Neural cell (in vitro differentiated cells): ENCODE measurements around the gene CTDSP2. TPM values are rescaled to one million over a fixed set of nuclear protein-coding genes. Genes with fewer than 3 reads are reported as not detected.

Source experiments
- H2AFZ ChIP-seq: fragments of 200-600, 300-800 bp; sonication (generic), shearing (Covaris generic); 2 replicates; pipeline ENCODE4 v1.6.0; 2014; ENCODE audit warnings: low read depth, mild to moderate bottlenecking, antibody characterized with exemption, low read length, moderate library complexity
- H3F3A ChIP-seq: fragments of 200-600 bp; shearing (Covaris generic); 2 replicates; pipeline ENCODE4 v1.6.1; 2016; ENCODE audit warnings: mild to moderate bottlenecking, moderate library complexity, mixed read lengths, antibody characterized with exemption, low read length; ENCODE audit not compliant: insufficient read depth, poor library complexity, severe bottlenecking
- H3K27ac ChIP-seq: fragments of 200-600, 300-800 bp; sonication (generic), shearing (Covaris generic); 2 replicates; pipeline ENCODE4 v1.5.1; 2014; ENCODE audit warnings: mild to moderate bottlenecking, low read length, moderate library complexity
- H3K27me3 ChIP-seq: fragments of 300-800, 200-600 bp; sonication (generic), shearing (Covaris generic); 2 replicates; pipeline ENCODE4 v1.6.0; 2014; ENCODE audit warnings: mild to moderate bottlenecking, low read depth, low read length, moderate library complexity; ENCODE audit not compliant: insufficient read depth
- H3K36me3 ChIP-seq: fragments of 300-800, 200-600 bp; sonication (generic), shearing (Covaris generic); 2 replicates; pipeline ENCODE4 v1.5.1; 2014; ENCODE audit warnings: mild to moderate bottlenecking, antibody characterized with exemption, low read length, moderate library complexity; ENCODE audit not compliant: insufficient read depth
- H3K4me2 ChIP-seq: fragments of 300-800, 200-600 bp; sonication (generic), shearing (Covaris generic); 2 replicates; pipeline ENCODE4 v1.6.0; 2014; ENCODE audit warnings: mild to moderate bottlenecking, low read length
- H3K4me3 ChIP-seq: fragments of 300-800, 200-600 bp; sonication (generic), shearing (Covaris generic); 2 replicates; pipeline ENCODE4 v1.5.1; 2014; ENCODE audit warnings: mild to moderate bottlenecking, low read length, moderate library complexity
- H3K79me2 ChIP-seq: fragments of 200-600 bp; shearing (Covaris generic); replicated peaks from 2 replicates; pipeline ENCODE4 v1.6.0; 2014; ENCODE audit warnings: mild to moderate bottlenecking, low read length, moderate library complexity; ENCODE audit not compliant: insufficient read depth
- H3K9ac ChIP-seq: fragments of 300-800, 200-600 bp; sonication (generic), shearing (Covaris generic); 2 replicates; pipeline ENCODE4 v1.6.1; 2016; ENCODE audit warnings: mild to moderate bottlenecking, low read length, mixed read lengths
- H3K9me2 ChIP-seq: fragments of 200-600 bp; shearing (Covaris generic); 2 replicates; pipeline ENCODE4 v1.6.1; 2016; ENCODE audit warnings: mild to moderate bottlenecking, low read length, mixed read lengths; ENCODE audit not compliant: insufficient read depth
- H3K9me3 ChIP-seq: fragments of 200-600, 300-800 bp; sonication (generic), shearing (Covaris generic); 2 replicates; pipeline ENCODE4 v1.6.1; 2016; ENCODE audit warnings: mild to moderate bottlenecking, mixed run types, low read length, moderate library complexity, mixed read lengths
- H4K20me1 ChIP-seq: fragments of 200-600 bp; shearing (Covaris generic); 2 replicates; pipeline ENCODE4 v1.6.1; 2016; ENCODE audit warnings: mild to moderate bottlenecking, mixed run types; ENCODE audit not compliant: insufficient read depth
- CTCF ChIP-seq: fragments of 450-650 bp; IDR thresholded peaks from 2 replicates; pipeline ENCODE4 v1.5.1; 2014; ENCODE audit warnings: antibody characterized with exemption, mild to moderate bottlenecking, moderate library complexity; ENCODE audit not compliant: poor library complexity, severe bottlenecking
- EP300 ChIP-seq: fragments of 450-650 bp; conservative IDR thresholded peaks from 2 replicates; pipeline ENCODE4 v1.6.1; 2014; ENCODE audit warnings: antibody characterized with exemption, mild to moderate bottlenecking, moderate library complexity; ENCODE audit not compliant: poor library complexity, severe bottlenecking
- EZH2 ChIP-seq: fragments of 200-600, 300-800 bp; shearing (Covaris generic), sonication (generic); IDR thresholded peaks from 2 replicates; pipeline ENCODE4 v1.6.1; 2014; ENCODE audit warnings: antibody characterized with exemption, low read length, borderline replicate concordance, mild to moderate bottlenecking; ENCODE audit not compliant: insufficient read depth, poor library complexity, severe bottlenecking
- MXI1 ChIP-seq: fragments of 450-650 bp; conservative IDR thresholded peaks from 2 replicates; pipeline ENCODE4 v1.6.1; 2014; ENCODE audit warnings: antibody characterized with exemption, mild to moderate bottlenecking; ENCODE audit not compliant: poor library complexity, severe bottlenecking
- POLR2AphosphoS5 ChIP-seq: IDR thresholded peaks from 2 replicates; pipeline ENCODE4 v1.6.1; 2012
- RAD21 ChIP-seq: fragments of 450-650 bp; conservative IDR thresholded peaks from 2 replicates; pipeline ENCODE4 v1.6.1; 2014; ENCODE audit warnings: antibody characterized with exemption, mild to moderate bottlenecking, moderate library complexity
- SMC3 ChIP-seq: fragments of 450-650 bp; conservative IDR thresholded peaks from 2 replicates; pipeline ENCODE4 v1.6.1; 2014; ENCODE audit warnings: antibody characterized with exemption, mild to moderate bottlenecking, moderate library complexity; ENCODE audit not compliant: poor library complexity
- TAF1 ChIP-seq: IDR thresholded peaks from 2 replicates; pipeline ENCODE4 v1.6.1; 2012; ENCODE audit warnings: low read depth
- polyA plus RNA-seq: library from polyadenylated mRNA; depleted of rRNA; stranded (reverse); fragments of >200 nt; gene quantifications from 2 replicates; pipeline ENCODE4 v1.2.3, GENCODE V29; 2014
- TF ChIP-seq, protein P1 (sequence below): IDR thresholded peaks from 2 replicates; pipeline ENCODE4 v1.6.1; 2012; ENCODE audit warnings: borderline replicate concordance

Gene CTDSP2
- polyA plus RNA-seq, 1 donor from 2014 or later = 23.6 TPM

- Histone ChIP-seq H2AFZ (no peak overlapping the region), H3K9me3 (no peaks in the 10 kb centered on the region), H3K79me2 (peaks cover 10% of the 10 kb centered on the region), H3K36me3 (no peaks in the 10 kb centered on the region), H3F3A (no peaks in the 10 kb centered on the region), H3K4me2 (no peak overlapping the region), H3K4me3 (peak overlapping the region; percentile 80), H3K9ac (no peak overlapping the region), H4K20me1 (no peaks in the 10 kb centered on the region), H3K9me2 (no peaks in the 10 kb centered on the region), H3K27ac (no peak overlapping the region), H3K27me3 (no peaks in the 10 kb centered on the region)
- TF ChIP-seq EP300 (no peak), POLR2AphosphoS5 (no peak), EZH2 (no peak), MXI1 (no peak), RAD21 (no peak), SMC3 (no peak), CTCF (no peak), TAF1 (no peak)
- TF ChIP-seq, protein P1, sequence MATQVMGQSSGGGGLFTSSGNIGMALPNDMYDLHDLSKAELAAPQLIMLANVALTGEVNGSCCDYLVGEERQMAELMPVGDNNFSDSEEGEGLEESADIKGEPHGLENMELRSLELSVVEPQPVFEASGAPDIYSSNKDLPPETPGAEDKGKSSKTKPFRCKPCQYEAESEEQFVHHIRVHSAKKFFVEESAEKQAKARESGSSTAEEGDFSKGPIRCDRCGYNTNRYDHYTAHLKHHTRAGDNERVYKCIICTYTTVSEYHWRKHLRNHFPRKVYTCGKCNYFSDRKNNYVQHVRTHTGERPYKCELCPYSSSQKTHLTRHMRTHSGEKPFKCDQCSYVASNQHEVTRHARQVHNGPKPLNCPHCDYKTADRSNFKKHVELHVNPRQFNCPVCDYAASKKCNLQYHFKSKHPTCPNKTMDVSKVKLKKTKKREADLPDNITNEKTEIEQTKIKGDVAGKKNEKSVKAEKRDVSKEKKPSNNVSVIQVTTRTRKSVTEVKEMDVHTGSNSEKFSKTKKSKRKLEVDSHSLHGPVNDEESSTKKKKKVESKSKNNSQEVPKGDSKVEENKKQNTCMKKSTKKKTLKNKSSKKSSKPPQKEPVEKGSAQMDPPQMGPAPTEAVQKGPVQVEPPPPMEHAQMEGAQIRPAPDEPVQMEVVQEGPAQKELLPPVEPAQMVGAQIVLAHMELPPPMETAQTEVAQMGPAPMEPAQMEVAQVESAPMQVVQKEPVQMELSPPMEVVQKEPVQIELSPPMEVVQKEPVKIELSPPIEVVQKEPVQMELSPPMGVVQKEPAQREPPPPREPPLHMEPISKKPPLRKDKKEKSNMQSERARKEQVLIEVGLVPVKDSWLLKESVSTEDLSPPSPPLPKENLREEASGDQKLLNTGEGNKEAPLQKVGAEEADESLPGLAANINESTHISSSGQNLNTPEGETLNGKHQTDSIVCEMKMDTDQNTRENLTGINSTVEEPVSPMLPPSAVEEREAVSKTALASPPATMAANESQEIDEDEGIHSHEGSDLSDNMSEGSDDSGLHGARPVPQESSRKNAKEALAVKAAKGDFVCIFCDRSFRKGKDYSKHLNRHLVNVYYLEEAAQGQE = no peak
These were observed 64.3 kb downstream of the CTDSP2 start for GRCh38 chr12:57782243-57782607.

- Histone ChIP-seq H3K9me3 (no peaks in the 10 kb centered on the region), H4K20me1 (no peaks in the 10 kb centered on the region), H2AFZ (no peak overlapping the region), H3K4me2 (no peak overlapping the region), H3K36me3 (no peaks in the 10 kb centered on the region), H3K27me3 (no peaks in the 10 kb centered on the region), H3K9ac (no peak overlapping the region), H3K79me2 (peaks cover 10% of the 10 kb centered on the region), H3K4me3 (no peak overlapping the region), H3K9me2 (no peaks in the 10 kb centered on the region), H3F3A (no peaks in the 10 kb centered on the region), H3K27ac (no peak overlapping the region)
- no peak for TF ChIP-seq SMC3
- TF ChIP-seq CTCF = no peak
- no peak for TF ChIP-seq MXI1
- no peak for TF ChIP-seq RAD21
- TF ChIP-seq EP300 = no peak
- TF ChIP-seq EZH2 = no peak
- TF ChIP-seq POLR2AphosphoS5 = no peak
- TF ChIP-seq TAF1 = no peak
- TF ChIP-seq, protein P1 = no peak
These were observed 64.7 kb downstream of the CTDSP2 start for GRCh38 chr12:57781801-57782200.
